ENCODE data around the gene GNG7. TPM values are rescaled to one million over a fixed set of nuclear protein-coding genes. Genes with fewer than 3 reads are reported as not detected.

GNG7 gene
- total and polyA plus RNA-seq, 10 of the 15 experiments (the other 5 are each of a cell fraction or from before 2014, with no cell fraction given) = 1.9 to 13.6 (median 6.5) TPM

DNA sequence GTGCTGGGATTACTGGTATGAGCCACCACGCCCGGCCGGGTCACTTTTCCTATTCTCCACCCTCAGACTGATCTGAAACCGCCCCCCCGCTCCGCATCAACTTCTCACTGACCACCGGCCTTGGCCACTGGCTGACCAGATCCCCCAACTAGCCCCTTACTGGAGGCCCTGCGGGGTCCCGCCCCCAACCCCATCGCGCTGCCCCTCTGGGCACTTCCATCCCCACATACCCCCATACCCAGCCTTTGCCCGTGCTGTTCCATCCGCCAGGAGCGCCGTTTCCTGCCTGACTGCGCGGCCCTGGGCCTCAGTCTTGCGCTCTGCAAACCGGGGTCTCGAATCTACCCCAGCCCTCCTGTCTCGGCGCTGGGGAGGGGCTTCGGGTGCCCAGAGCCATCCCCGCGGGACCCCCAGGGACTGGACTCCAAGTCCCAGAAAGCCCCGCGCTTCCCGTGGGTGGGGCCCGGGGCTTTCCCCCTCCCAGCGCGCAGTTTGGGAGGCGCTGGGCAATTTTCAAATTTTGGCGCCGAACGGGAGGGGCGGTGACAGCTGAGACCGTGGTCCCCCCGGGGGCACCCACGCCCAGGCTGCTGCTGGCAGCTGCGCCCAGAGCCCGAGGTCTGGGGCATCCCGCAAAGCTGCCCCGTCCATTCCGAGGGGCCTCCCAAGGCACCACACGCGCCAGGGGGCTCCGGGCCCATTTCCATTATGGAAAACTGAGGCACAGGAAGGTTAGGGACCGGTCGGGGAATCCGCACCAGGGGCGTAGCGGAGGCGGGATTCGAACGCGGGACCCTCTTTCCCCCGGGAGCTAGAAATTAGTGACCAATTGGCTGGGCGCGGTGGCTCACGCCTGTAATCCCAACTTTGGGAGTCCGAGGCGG is 240.5 kb downstream of the GNG7 start (continued):
- TF ChIP-seq MYC (IDR thresholded peaks at IDR 0.05; ENCODE audit: insufficient read depth, insufficient read length, insufficient replicate concordance, low read length, severe bottlenecking) = no peak
- TF ChIP-seq POLR2AphosphoS5 (IDR thresholded peaks at IDR 0.05; ENCODE audit: low read length) = no peak
- TF ChIP-seq HDAC2 (IDR thresholded peaks at IDR 0.05) = no peak
- TF ChIP-seq, protein P1, sequence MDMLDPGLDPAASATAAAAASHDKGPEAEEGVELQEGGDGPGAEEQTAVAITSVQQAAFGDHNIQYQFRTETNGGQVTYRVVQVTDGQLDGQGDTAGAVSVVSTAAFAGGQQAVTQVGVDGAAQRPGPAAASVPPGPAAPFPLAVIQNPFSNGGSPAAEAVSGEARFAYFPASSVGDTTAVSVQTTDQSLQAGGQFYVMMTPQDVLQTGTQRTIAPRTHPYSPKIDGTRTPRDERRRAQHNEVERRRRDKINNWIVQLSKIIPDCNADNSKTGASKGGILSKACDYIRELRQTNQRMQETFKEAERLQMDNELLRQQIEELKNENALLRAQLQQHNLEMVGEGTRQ (IDR thresholded peaks at IDR 0.05; ENCODE audit: borderline replicate concordance, low read depth, low read length) = no peak
- TF ChIP-seq, protein P2, sequence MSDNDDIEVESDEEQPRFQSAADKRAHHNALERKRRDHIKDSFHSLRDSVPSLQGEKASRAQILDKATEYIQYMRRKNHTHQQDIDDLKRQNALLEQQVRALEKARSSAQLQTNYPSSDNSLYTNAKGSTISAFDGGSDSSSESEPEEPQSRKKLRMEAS (IDR thresholded peaks at IDR 0.05; ENCODE audit: low read depth, low read length) = no peak
- no peak; the same call in 1 of the 2 replicates for TF ChIP-seq YY1 (IDR thresholded peaks at IDR 0.05; ENCODE audit: low read depth, low read length)
- peak; percentile 69 for TF ChIP-seq MEF2B (IDR thresholded peaks at IDR 0.05; ENCODE audit: partially characterized antibody, poor library complexity, severe bottlenecking)
- 0 out of 2 replicates have a peak, but pooled peaks have one; percentile 23 for TF ChIP-seq NR2C1 (IDR thresholded peaks at IDR 0.05)
- TF ChIP-seq, protein P3, sequence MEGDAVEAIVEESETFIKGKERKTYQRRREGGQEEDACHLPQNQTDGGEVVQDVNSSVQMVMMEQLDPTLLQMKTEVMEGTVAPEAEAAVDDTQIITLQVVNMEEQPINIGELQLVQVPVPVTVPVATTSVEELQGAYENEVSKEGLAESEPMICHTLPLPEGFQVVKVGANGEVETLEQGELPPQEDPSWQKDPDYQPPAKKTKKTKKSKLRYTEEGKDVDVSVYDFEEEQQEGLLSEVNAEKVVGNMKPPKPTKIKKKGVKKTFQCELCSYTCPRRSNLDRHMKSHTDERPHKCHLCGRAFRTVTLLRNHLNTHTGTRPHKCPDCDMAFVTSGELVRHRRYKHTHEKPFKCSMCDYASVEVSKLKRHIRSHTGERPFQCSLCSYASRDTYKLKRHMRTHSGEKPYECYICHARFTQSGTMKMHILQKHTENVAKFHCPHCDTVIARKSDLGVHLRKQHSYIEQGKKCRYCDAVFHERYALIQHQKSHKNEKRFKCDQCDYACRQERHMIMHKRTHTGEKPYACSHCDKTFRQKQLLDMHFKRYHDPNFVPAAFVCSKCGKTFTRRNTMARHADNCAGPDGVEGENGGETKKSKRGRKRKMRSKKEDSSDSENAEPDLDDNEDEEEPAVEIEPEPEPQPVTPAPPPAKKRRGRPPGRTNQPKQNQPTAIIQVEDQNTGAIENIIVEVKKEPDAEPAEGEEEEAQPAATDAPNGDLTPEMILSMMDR (IDR thresholded peaks at IDR 0.05 in 2 of 3, conservative IDR thresholded peaks at IDR 0.05 in 1 of 3; ENCODE audit: control insufficient read depth in 2 of 3, extremely low read depth in 1 of 3, insufficient read depth in 1 of 3, low read depth in 3 of 3, low read length in 3 of 3) = peak; percentile 10 to 45 (median 10); a peak in 3 of 6 replicates
- TF ChIP-seq STAT3 (IDR thresholded peaks at IDR 0.05; ENCODE audit: low read depth, low read length) = no peak
- TF ChIP-seq MTA3 (IDR thresholded peaks at IDR 0.05; ENCODE audit: borderline replicate concordance, low read length) = no peak
- no peak for TF ChIP-seq ASH2L (IDR thresholded peaks at IDR 0.05; ENCODE audit: borderline replicate concordance, low read depth)
- TF ChIP-seq, protein P4, sequence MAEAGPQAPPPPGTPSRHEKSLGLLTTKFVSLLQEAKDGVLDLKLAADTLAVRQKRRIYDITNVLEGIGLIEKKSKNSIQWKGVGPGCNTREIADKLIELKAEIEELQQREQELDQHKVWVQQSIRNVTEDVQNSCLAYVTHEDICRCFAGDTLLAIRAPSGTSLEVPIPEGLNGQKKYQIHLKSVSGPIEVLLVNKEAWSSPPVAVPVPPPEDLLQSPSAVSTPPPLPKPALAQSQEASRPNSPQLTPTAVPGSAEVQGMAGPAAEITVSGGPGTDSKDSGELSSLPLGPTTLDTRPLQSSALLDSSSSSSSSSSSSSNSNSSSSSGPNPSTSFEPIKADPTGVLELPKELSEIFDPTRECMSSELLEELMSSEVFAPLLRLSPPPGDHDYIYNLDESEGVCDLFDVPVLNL (IDR thresholded peaks at IDR 0.05; ENCODE audit: low read depth, low read length) = peak; percentile 84
- TF ChIP-seq, protein P5, sequence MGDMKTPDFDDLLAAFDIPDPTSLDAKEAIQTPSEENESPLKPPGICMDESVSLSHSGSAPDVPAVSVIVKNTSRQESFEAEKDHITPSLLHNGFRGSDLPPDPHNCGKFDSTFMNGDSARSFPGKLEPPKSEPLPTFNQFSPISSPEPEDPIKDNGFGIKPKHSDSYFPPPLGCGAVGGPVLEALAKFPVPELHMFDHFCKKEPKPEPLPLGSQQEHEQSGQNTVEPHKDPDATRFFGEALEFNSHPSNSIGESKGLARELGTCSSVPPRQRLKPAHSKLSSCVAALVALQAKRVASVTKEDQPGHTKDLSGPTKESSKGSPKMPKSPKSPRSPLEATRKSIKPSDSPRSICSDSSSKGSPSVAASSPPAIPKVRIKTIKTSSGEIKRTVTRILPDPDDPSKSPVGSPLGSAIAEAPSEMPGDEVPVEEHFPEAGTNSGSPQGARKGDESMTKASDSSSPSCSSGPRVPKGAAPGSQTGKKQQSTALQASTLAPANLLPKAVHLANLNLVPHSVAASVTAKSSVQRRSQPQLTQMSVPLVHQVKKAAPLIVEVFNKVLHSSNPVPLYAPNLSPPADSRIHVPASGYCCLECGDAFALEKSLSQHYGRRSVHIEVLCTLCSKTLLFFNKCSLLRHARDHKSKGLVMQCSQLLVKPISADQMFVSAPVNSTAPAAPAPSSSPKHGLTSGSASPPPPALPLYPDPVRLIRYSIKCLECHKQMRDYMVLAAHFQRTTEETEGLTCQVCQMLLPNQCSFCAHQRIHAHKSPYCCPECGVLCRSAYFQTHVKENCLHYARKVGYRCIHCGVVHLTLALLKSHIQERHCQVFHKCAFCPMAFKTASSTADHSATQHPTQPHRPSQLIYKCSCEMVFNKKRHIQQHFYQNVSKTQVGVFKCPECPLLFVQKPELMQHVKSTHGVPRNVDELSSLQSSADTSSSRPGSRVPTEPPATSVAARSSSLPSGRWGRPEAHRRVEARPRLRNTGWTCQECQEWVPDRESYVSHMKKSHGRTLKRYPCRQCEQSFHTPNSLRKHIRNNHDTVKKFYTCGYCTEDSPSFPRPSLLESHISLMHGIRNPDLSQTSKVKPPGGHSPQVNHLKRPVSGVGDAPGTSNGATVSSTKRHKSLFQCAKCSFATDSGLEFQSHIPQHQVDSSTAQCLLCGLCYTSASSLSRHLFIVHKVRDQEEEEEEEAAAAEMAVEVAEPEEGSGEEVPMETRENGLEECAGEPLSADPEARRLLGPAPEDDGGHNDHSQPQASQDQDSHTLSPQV (IDR thresholded peaks at IDR 0.05) = no peak
- TF ChIP-seq ZNF274 (IDR thresholded peaks at IDR 0.05; ENCODE audit: insufficient read depth, insufficient read length) = no peak
- no peak for TF ChIP-seq TBL1XR1 (IDR thresholded peaks at IDR 0.05; ENCODE audit: low read depth, low read length)
- TF ChIP-seq POLR2AphosphoS2 (IDR thresholded peaks at IDR 0.05; ENCODE audit: low read depth, low read length) = no peak

Data from GM12878 (cell line).